Measurements from ENCODE around the gene MOSMO. TPM values are rescaled to one million over a fixed set of nuclear protein-coding genes. Genes with fewer than 3 reads are reported as not detected.

Gene MOSMO
- total RNA-seq: 12.8 TPM
- 6.3 TPM for polyA plus RNA-seq (ENCODE audit: insufficient read depth, low read depth, low replicate concordance)
- long read RNA-seq, donor 1, full-length matches to known transcripts: 5 of 5 reads
- long read RNA-seq, donor 1, partial matches to known transcripts: 0 of 5 reads
- long read RNA-seq, donor 1, other reads (novel, unspliced or antisense): 0 of 5 reads
- long read RNA-seq, donor 2, full-length matches to known transcripts: 5 of 5 reads
- long read RNA-seq, donor 2, partial matches to known transcripts: 0 of 5 reads
- long read RNA-seq, donor 2, other reads (novel, unspliced or antisense): 0 of 5 reads
- long read RNA-seq, donor 3, full-length matches to known transcripts: 7 of 7 reads
- long read RNA-seq, donor 3, partial matches to known transcripts: 0 of 7 reads
- long read RNA-seq, donor 3, other reads (novel, unspliced or antisense): 0 of 7 reads
- long read RNA-seq, donor 4, full-length matches to known transcripts: 5 of 5 reads
- long read RNA-seq, donor 4, partial matches to known transcripts: 0 of 5 reads
- long read RNA-seq, donor 4, other reads (novel, unspliced or antisense): 0 of 5 reads
- long read RNA-seq, donor 5: 0 reads
- long read RNA-seq, donor 6, full-length matches to known transcripts: 1 of 1 reads
- long read RNA-seq, donor 6, partial matches to known transcripts: 0 of 1 reads
- long read RNA-seq, donor 6, other reads (novel, unspliced or antisense): 0 of 1 reads
- long read RNA-seq, donor 7, full-length matches to known transcripts: 2 of 6 reads
- long read RNA-seq, donor 7, partial matches to known transcripts: 0 of 6 reads
- long read RNA-seq, donor 7, other reads (novel, unspliced or antisense): 4 of 6 reads
- long read RNA-seq, donor 8, full-length matches to known transcripts: 1 of 1 reads
- long read RNA-seq, donor 8, partial matches to known transcripts: 0 of 1 reads
- long read RNA-seq, donor 8, other reads (novel, unspliced or antisense): 0 of 1 reads
- long read RNA-seq, donor 9, full-length matches to known transcripts: 2 of 2 reads
- long read RNA-seq, donor 9, partial matches to known transcripts: 0 of 2 reads
- long read RNA-seq, donor 9, other reads (novel, unspliced or antisense): 0 of 2 reads
- long read RNA-seq, donor 10, full-length matches to known transcripts: 8 of 8 reads
- long read RNA-seq, donor 10, partial matches to known transcripts: 0 of 8 reads
- long read RNA-seq, donor 10, other reads (novel, unspliced or antisense): 0 of 8 reads

DNA sequence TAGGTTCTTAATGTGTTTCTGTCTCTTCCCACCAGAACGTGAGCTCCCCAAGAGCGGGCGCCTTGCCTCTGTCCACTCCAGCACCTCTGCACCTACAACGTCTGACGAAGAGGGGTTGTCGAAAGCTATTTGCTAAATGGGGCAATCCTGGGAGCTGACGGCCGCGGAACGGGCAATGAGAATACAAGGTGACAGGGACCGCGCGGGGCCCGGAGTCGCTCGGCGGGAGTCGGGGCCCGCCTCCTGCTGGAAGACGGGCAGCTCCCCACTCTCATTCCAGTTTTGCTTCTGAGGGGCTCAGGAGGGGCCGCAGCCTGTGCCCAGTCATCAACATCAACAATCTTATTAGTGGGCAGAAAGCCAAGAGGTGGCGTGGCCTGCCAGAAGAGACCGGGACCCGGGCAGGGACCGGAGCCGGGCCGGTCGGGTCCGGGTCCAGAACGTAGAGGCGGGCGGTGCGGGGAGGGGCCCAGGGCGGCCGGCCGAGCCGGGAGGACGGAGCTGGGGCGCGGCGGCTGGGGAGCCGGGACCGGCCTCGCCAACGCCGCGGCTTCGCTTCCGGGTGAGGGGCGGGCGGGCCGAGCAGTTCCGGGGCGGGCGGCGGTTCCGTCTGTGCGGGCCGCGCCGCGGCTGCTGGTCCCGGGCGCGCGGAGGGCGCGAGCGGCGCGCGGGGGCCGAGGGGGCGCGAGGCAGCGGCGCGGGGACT is at the start of gene MOSMO:
Gene MOSMO, plus strand, starts transcription at position 603 of the 706 bp plus-strand sequence. CDS start 191 bp downstream, outside the sequence.
- no peak for FAIRE-seq
- peak within 1 kb of the TSS; percentile 49 to 79 (median 77) for H3K4me3 ChIP-seq (ENCODE audit: low read length in 3 of 3)
- intact Hi-C loops (cut with DNase I): loop anchor here (5.0 kb wide), 1 partner anchor 70 kb away; no protein-coding TSS in a partner anchor

DNA sequence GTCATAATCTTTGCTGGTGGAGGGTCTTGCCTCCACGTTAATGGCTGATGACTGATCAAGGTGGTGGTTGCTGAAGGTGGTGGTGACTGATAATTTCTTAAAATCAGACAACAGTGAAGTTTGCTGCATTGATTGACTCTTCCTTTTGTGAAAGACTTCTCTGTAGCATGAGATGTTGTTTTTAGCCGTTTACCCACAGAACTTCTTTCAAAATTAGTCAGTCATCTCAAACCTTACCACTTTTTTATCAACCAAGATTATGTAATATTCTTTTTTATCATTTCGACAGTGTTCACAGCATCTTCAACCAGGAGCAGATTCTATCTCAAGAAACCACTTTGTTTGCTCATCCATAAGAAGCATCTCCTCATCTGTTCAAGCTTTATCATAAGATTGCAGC is 48.9 kb upstream of the MOSMO start:
- Histone ChIP-seq H3K4me3 (ENCODE audit: low read length in 3 of 3) (no peak overlapping the region), H3K36me3 (ENCODE audit: control insufficient read depth in 2 of 3, insufficient read depth in 3 of 3, low read length in 3 of 3) (peaks cover 20 to 56% (median 27%) of the 10 kb centered on the region in 3 donors), H3K9ac (ENCODE audit: low read length in 3 of 3) (no peak overlapping the region), H3K27ac (ENCODE audit: low read depth in 2 of 2, low read length in 2 of 2) (no peak overlapping the region), H3K9me3 (ENCODE audit: control insufficient read depth in 2 of 3, insufficient read depth in 1 of 3, low read length in 3 of 3) (no peaks in the 10 kb centered on the region), H3K27me3 (ENCODE audit: control insufficient read depth, insufficient read depth, low read length) (no peaks in the 10 kb centered on the region), H3K4me1 (ENCODE audit: control insufficient read depth in 2 of 3, insufficient read depth in 2 of 3, low read depth in 1 of 3, low read length in 3 of 3) (peaks cover 3 to 6% (median 5%) of the 10 kb centered on the region in 3 donors)
- TF ChIP-seq, protein P1, sequence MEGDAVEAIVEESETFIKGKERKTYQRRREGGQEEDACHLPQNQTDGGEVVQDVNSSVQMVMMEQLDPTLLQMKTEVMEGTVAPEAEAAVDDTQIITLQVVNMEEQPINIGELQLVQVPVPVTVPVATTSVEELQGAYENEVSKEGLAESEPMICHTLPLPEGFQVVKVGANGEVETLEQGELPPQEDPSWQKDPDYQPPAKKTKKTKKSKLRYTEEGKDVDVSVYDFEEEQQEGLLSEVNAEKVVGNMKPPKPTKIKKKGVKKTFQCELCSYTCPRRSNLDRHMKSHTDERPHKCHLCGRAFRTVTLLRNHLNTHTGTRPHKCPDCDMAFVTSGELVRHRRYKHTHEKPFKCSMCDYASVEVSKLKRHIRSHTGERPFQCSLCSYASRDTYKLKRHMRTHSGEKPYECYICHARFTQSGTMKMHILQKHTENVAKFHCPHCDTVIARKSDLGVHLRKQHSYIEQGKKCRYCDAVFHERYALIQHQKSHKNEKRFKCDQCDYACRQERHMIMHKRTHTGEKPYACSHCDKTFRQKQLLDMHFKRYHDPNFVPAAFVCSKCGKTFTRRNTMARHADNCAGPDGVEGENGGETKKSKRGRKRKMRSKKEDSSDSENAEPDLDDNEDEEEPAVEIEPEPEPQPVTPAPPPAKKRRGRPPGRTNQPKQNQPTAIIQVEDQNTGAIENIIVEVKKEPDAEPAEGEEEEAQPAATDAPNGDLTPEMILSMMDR (IDR thresholded peaks at IDR 0.05; ENCODE audit: borderline replicate concordance, extremely low read depth, insufficient read depth): no peak
- intact Hi-C loops (cut with DNase I): no loop called here
- FAIRE-seq: no peak
- DNase-seq: no peak

More for the DNA sequence above, at the start of gene MOSMO:
- no peaks in the 10 kb centered on the region for H3K36me3 ChIP-seq (ENCODE audit: control insufficient read depth in 2 of 3, insufficient read depth in 3 of 3, low read length in 3 of 3)
- H3K9ac ChIP-seq (ENCODE audit: low read length in 3 of 3): peak within 1 kb of the TSS; percentile 25 to 78 (median 66)
- TF ChIP-seq, protein P1 (IDR thresholded peaks at IDR 0.05; ENCODE audit: borderline replicate concordance, extremely low read depth, insufficient read depth): no peak
- H3K9me3 ChIP-seq (ENCODE audit: control insufficient read depth in 2 of 3, insufficient read depth in 1 of 3, low read length in 3 of 3): no peaks in the 10 kb centered on the region
- H3K27me3 ChIP-seq (ENCODE audit: control insufficient read depth, insufficient read depth, low read length): no peaks in the 10 kb centered on the region
- peaks cover 0 to 8% (median 0%) of the 10 kb centered on the region in 3 donors for H3K4me1 ChIP-seq (ENCODE audit: control insufficient read depth in 2 of 3, insufficient read depth in 2 of 3, low read depth in 1 of 3, low read length in 3 of 3)
- DNase-seq: peak; percentile 59 to 88 (median 73)
- H3K27ac ChIP-seq (ENCODE audit: low read depth in 2 of 2, low read length in 2 of 2): peak within 1 kb of the TSS; percentile 49 to 65

DNA sequence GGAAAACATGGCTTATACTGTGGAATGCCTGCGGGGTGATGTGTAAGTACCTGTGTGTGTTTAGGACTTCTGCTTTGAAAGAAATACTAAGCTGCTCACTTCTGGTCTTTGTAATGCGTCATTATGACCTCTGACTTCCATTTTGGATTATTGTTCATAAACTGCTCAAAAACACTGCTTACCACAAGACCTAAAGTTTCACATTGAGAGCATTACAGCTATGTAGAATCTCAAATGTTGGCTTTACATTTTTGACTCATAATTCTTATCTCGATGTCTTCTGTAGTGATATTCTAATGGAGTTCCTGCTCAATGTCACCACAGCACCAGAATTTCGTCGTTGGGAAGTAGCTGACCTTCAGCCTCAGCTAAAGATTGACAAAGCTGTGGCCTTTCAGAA is 45.4 kb upstream of the MOSMO start:
- Histone ChIP-seq H3K4me3 (ENCODE audit: low read length in 3 of 3) (no peak overlapping the region), H3K27me3 (ENCODE audit: control insufficient read depth, insufficient read depth, low read length) (no peaks in the 10 kb centered on the region), H3K4me1 (ENCODE audit: control insufficient read depth in 2 of 3, insufficient read depth in 2 of 3, low read depth in 1 of 3, low read length in 3 of 3) (no peaks in the 10 kb centered on the region), H3K9ac (ENCODE audit: low read length in 3 of 3) (no peak overlapping the region), H3K9me3 (ENCODE audit: control insufficient read depth in 2 of 3, insufficient read depth in 1 of 3, low read length in 3 of 3) (no peaks in the 10 kb centered on the region), H3K27ac (ENCODE audit: low read depth in 2 of 2, low read length in 2 of 2) (no peak overlapping the region), H3K36me3 (ENCODE audit: control insufficient read depth in 2 of 3, insufficient read depth in 3 of 3, low read length in 3 of 3) (peaks cover 25 to 83% (median 50%) of the 10 kb centered on the region in 3 donors)
- intact Hi-C loops (cut with DNase I): no loop called here
- TF ChIP-seq, protein P1 (IDR thresholded peaks at IDR 0.05; ENCODE audit: borderline replicate concordance, extremely low read depth, insufficient read depth): no peak
- DNase-seq (no peak), FAIRE-seq (no peak)
